Vagina (tissue), 2 donors: ENCODE results near the gene FUNDC2.

Source experiments
- CTCF ChIP-seq, 3 experiments: fragments of 450-650 bp in 2 of 3; fragments of 200-600 bp in 1 of 3; sonication (generic) in 1 of 3; IDR thresholded peaks; one replicate each; pipeline ENCODE4 v1.5.1; 2017 to 2019; ENCODE audit warnings: antibody characterized with exemption in 3 of 3, mild to moderate bottlenecking in 2 of 3, moderate library complexity in 2 of 3
- POLR2A ChIP-seq, 2 donors: fragments of 450-650 bp; IDR thresholded peaks; one replicate each; pipeline ENCODE4 v1.6.1; 2017; ENCODE audit warnings: antibody characterized with exemption in 2 of 2, mild to moderate bottlenecking in 2 of 2, moderate library complexity in 2 of 2
- POLR2AphosphoS5 ChIP-seq, 2 donors: sonication (generic); formaldehyde crosslinking; IDR thresholded peaks; one replicate each; pipeline ENCODE4 v1.9.0; 2017; ENCODE audit warnings: antibody characterized with exemption in 2 of 2, mild to moderate bottlenecking in 2 of 2, low read depth in 1 of 2; ENCODE audit not compliant: insufficient read depth in 1 of 2

GRCh38 chrX:154991476-154991875, 35.2 kb upstream of the FUNDC2 start:
- TF ChIP-seq POLR2A (IDR thresholded peaks at IDR 0.05), result no peak
- TF ChIP-seq CTCF (IDR thresholded peaks at IDR 0.05), result no peak
- TF ChIP-seq POLR2AphosphoS5 (IDR thresholded peaks at IDR 0.05; ENCODE audit: insufficient read depth in 1 of 2, low read depth in 1 of 2), result no peak
